PC-3 (cell line): ENCODE measurements around the gene DENND2D.

Source experiments
- EZH2 ChIP-seq: fragments of 300-600 bp; sonication (generic); IDR thresholded peaks from one replicate; pipeline ENCODE4 v1.6.1; 2017; ENCODE audit warnings: antibody characterized with exemption, mild to moderate bottlenecking, low read length; ENCODE audit not compliant: unreplicated experiment
- EZH2phosphoT487 ChIP-seq: fragments of 300-600 bp; sonication (generic); IDR thresholded peaks from 2 replicates; pipeline ENCODE4 v1.6.1; 2018; ENCODE audit warnings: mild to moderate bottlenecking, antibody characterized with exemption, low read length, borderline replicate concordance
- TF ChIP-seq, protein P1 (sequence below): fragments of 300-600 bp; sonication (generic); conservative IDR thresholded peaks from 2 replicates; pipeline ENCODE4 v1.5.1; 2017; ENCODE audit warnings: antibody characterized with exemption, low read depth, mild to moderate bottlenecking, low read length

DNA sequence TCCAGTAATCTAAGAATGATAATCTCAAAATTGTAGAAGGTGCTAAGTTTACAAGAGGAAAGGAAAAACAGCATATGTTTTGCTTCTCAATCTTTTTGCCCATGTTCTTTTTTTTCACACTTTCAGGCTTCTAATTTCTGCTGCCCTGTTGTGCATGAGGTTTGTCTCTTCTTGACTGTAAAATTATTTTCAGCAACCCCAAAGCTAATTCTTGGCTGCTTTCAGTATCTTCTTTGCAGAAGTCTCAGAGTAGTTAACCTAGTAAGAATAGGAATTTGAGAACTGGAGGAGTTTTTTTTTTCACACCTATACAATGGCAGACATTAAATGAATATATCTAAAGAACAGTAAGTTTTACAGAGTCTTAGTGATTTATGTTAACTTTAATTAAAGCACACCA lies 26.4 kb downstream of the DENND2D start:
- TF ChIP-seq, protein P1, sequence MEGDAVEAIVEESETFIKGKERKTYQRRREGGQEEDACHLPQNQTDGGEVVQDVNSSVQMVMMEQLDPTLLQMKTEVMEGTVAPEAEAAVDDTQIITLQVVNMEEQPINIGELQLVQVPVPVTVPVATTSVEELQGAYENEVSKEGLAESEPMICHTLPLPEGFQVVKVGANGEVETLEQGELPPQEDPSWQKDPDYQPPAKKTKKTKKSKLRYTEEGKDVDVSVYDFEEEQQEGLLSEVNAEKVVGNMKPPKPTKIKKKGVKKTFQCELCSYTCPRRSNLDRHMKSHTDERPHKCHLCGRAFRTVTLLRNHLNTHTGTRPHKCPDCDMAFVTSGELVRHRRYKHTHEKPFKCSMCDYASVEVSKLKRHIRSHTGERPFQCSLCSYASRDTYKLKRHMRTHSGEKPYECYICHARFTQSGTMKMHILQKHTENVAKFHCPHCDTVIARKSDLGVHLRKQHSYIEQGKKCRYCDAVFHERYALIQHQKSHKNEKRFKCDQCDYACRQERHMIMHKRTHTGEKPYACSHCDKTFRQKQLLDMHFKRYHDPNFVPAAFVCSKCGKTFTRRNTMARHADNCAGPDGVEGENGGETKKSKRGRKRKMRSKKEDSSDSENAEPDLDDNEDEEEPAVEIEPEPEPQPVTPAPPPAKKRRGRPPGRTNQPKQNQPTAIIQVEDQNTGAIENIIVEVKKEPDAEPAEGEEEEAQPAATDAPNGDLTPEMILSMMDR, result no peak
- TF ChIP-seq EZH2, result no peak
- no peak for TF ChIP-seq EZH2phosphoT487
